GM12892 (cell line): ENCODE data around the gene RNF141.

Experiments used
- POLR2A ChIP-seq: IDR thresholded peaks from 2 replicates; pipeline ENCODE4 v1.6.1; 2011; ENCODE audit warnings: low read depth, low read length, control low read depth
- POLR2AphosphoS5 ChIP-seq: IDR thresholded peaks from 2 replicates; pipeline ENCODE4 v1.6.1; 2011; ENCODE audit warnings: low read depth, low read length, control low read depth
- TAF1 ChIP-seq: IDR thresholded peaks from 2 replicates; pipeline ENCODE4 v1.6.1; 2011; ENCODE audit warnings: low read depth, mild to moderate bottlenecking, control low read depth, low read length, borderline replicate concordance

DNA sequence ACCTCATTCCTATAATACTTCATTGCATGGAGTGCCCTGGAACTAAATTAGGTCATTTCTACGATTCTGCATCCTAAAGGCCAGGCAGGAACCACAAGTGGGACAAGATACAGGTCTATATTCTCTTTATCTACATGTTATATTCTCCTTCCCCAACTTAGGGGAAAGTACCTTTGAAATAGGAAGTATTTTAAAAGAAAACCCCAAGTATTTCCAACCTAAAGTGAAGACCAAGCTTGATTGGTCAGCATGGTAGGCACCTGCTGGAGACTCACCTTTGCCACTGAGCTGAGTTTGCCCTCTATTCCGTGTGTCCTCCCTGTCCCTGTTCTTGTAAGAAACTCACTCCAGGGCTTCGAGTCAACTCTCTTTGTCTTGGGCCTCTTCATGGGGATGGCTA is 38.7 kb upstream of the RNF141 start:
- no peak for TF ChIP-seq TAF1
- no peak for TF ChIP-seq POLR2A
- no peak for TF ChIP-seq POLR2AphosphoS5
